Measurements from ENCODE around the gene POU2AF2. TPM values are rescaled to one million over a fixed set of nuclear protein-coding genes. Genes with fewer than 3 reads are reported as not detected.

POU2AF2 gene
- total and polyA plus RNA-seq, 2 of the 8 experiments (the other 6 are each of a cell fraction or from before 2014, with no cell fraction given): not detected

DNA sequence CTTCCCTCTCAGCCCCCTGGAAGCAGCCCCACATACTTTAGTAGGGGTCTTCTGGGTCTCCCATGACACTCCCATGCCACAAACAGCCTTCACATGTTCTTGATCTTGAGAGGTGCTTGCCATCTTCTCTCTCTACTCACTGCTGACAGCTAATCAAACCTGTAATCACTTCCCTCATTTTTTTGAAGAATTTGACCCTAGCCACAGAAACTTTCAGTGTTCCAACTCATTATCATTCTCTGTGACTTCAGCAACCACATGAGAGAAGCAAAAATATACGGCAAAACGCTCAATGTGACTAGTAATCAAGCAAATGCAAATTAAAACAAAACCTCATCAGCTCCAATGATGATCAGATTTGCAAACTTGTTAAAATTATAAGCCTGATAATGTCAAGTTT, 38.3 kb upstream of the POU2AF2 start:
- H3K18ac ChIP-seq (ENCODE audit: extremely low read depth, low read length): no peak overlapping the region
- H3K56ac ChIP-seq (replicated peaks; ENCODE audit: insufficient read length, low read depth, low read length): no peak overlapping the region
- no peaks in the 10 kb centered on the region for H3K9me3 ChIP-seq (ENCODE audit: insufficient read depth in 2 of 2, low read depth in 1 of 2, low read length in 1 of 2)
- H2AFZ ChIP-seq (ENCODE audit: low read length): no peak overlapping the region
- H3K23me2 ChIP-seq (ENCODE audit: low read depth, low read length): no peaks in the 10 kb centered on the region; the same call in 1 of the 2 replicates
- no peak overlapping the region for H4K8ac ChIP-seq (ENCODE audit: extremely low read depth, insufficient read depth, low read length)
- H3K27ac ChIP-seq (ENCODE audit: low read depth, low read length): no peak overlapping the region
- no peak overlapping the region for H2BK12ac ChIP-seq (ENCODE audit: low read depth, low read length)
- H3K4me1 ChIP-seq (replicated peaks in 1 of 4; ENCODE audit: control insufficient read depth in 3 of 4, insufficient read depth in 4 of 4, low read length in 3 of 4): no peaks in the 10 kb centered on the region
- H4K91ac ChIP-seq (replicated peaks; ENCODE audit: insufficient read length, low read length): no peak overlapping the region
- H3K36me3 ChIP-seq (ENCODE audit: control insufficient read depth in 2 of 4, insufficient read depth in 4 of 4, low read length in 3 of 4): no peaks in the 10 kb centered on the region
- no peaks in the 10 kb centered on the region for H3K27me3 ChIP-seq (replicated peaks in 1 of 4; ENCODE audit: control insufficient read depth in 3 of 4, extremely low read depth in 1 of 4, insufficient read depth in 3 of 4, low read length in 3 of 4)
- no peaks in the 10 kb centered on the region for H3K79me1 ChIP-seq (ENCODE audit: low read depth, low read length)
- H2BK120ac ChIP-seq (replicated peaks; ENCODE audit: low read depth, low read length): no peak overlapping the region
- H3K14ac ChIP-seq (ENCODE audit: insufficient read length): no peak overlapping the region
- FAIRE-seq (no peak), DNase-seq (ENCODE audit: low read depth in 1 of 2, low spot score in 2 of 2) (no peak)
- no peak overlapping the region for H3K9ac ChIP-seq (replicated peaks in 1 of 4; ENCODE audit: extremely low read depth in 1 of 4, low read depth in 3 of 4, low read length in 3 of 4)
- POLR2A ChIA-PET (ENCODE audit: partially characterized antibody): no interaction called here
- H2BK20ac ChIP-seq (ENCODE audit: low read length): no peak overlapping the region
- no peak overlapping the region for H2AK5ac ChIP-seq (ENCODE audit: low read depth, low read length)
- no peak overlapping the region for H2BK15ac ChIP-seq (ENCODE audit: low read length)
- no peak overlapping the region for H3K4ac ChIP-seq (replicated peaks; ENCODE audit: insufficient read length, low read depth, low read length)
- no peaks in the 10 kb centered on the region for H3K79me2 ChIP-seq (ENCODE audit: control insufficient read depth in 1 of 2, insufficient read depth in 2 of 2, low read length in 2 of 2)
- no peak overlapping the region for H3K4me3 ChIP-seq (ENCODE audit: extremely low read depth in 1 of 4, insufficient read depth in 2 of 4, low read depth in 3 of 4, low read length in 4 of 4)
- no peak overlapping the region for H4K5ac ChIP-seq (ENCODE audit: insufficient read length, low read depth, low read length)
- H4K20me1 ChIP-seq (replicated peaks in 1 of 2; ENCODE audit: control insufficient read depth in 1 of 2, insufficient read depth in 2 of 2, low read length in 2 of 2): no peaks in the 10 kb centered on the region
- no peak overlapping the region for H2BK5ac ChIP-seq (ENCODE audit: low read depth, low read length)
- no peak overlapping the region for H3K23ac ChIP-seq (ENCODE audit: insufficient read length)
- H3K4me2 ChIP-seq (ENCODE audit: insufficient read depth in 1 of 2, low read depth in 2 of 2, low read length in 2 of 2): no peak overlapping the region
- 95% methylated on average over 2 of the region's 2 CpGs; no CpG with 5 or more reads in 1 of the 2 experiments for WGBS, 2 experiments (ENCODE audit: extremely low coverage in 1 of 2, insufficient coverage in 1 of 2, insufficient read length in 1 of 2, insufficient replicate concordance in 2 of 2, low coverage in 1 of 2, low lambda C conversion rate in 2 of 2, missing lambda C conversion rate in 1 of 2)
- CTCF ChIA-PET (ENCODE audit: partially characterized antibody): interaction anchor here (0.6 kb wide), 2 partner anchors 41 to 50 kb away, joined by 3 read pairs; no protein-coding TSS in a partner anchor
- no peak for TF ChIP-seq SIRT6 (IDR thresholded peaks at IDR 0.05; ENCODE audit: low read length)
- TF ChIP-seq JUN (IDR thresholded peaks at IDR 0.05; ENCODE audit: low read depth, low read length): no peak
- TF ChIP-seq YY1 (IDR thresholded peaks at IDR 0.05; ENCODE audit: low read depth, low read length): no peak
- no peak for TF ChIP-seq JUND (IDR thresholded peaks at IDR 0.05; ENCODE audit: low read length)
- no peak for TF ChIP-seq FOSL1 (IDR thresholded peaks at IDR 0.05; ENCODE audit: insufficient read depth, low read depth, low read length)
- no peak for TF ChIP-seq RAD21 (IDR thresholded peaks at IDR 0.05 in 1 of 2, conservative IDR thresholded peaks at IDR 0.05 in 1 of 2; ENCODE audit: low read depth in 2 of 2, low read length in 2 of 2)
- TF ChIP-seq EZH2 (IDR thresholded peaks at IDR 0.05; ENCODE audit: low read depth, low read length, severe bottlenecking): no peak
- no peak for TF ChIP-seq TAF1 (IDR thresholded peaks at IDR 0.05; ENCODE audit: low read depth, low read length)

Measured in H1 (cell line).